H1 (cell line): Measurements from ENCODE around the gene CEP350. TPM values are rescaled to one million over a fixed set of nuclear protein-coding genes. Genes with fewer than 3 reads are reported as not detected.

Experiments
- CTCF ChIA-PET: fragments of 300-600 bp; sonication (Branson Sonifier 250); formaldehyde crosslinking; loops from one replicate; lab custom pipeline; 2021; ENCODE audit not compliant: partially characterized antibody; lab: Charles Lee
- POLR2A ChIA-PET: fragments of 300-600 bp; sonication (Branson Sonifier 250); formaldehyde crosslinking; loops from one replicate; lab custom pipeline; 2021; ENCODE audit warnings: inconsistent platforms; ENCODE audit not compliant: partially characterized antibody; lab: Charles Lee
- DNase-seq, 2 experiments: peaks; one replicate each; pipeline versions ENCODE4 v3.0.0 to v3.0.0-alpha.2; 2010 to 2022; ENCODE audit warnings: low spot score in 2 of 2, low read depth in 1 of 2, mixed read lengths in 1 of 2
- FAIRE-seq: peaks from 2 replicates; lab custom pipeline; 2011; peaks lifted over from hg19 to GRCh38; lab: Jason Lieb, UNC
- H2AFZ ChIP-seq: 2 replicates; pipeline ENCODE4 v1.8.1; 2012; ENCODE audit warnings: low read length, inconsistent platforms
- H2AK5ac ChIP-seq: 2 replicates; pipeline ENCODE4 v1.6.1; 2013; ENCODE audit warnings: low read depth, low read length
- H2BK120ac ChIP-seq: replicated peaks from 2 replicates; pipeline ENCODE3; 2013; ENCODE audit warnings: low read depth, low read length, inconsistent platforms
- H2BK12ac ChIP-seq: 2 replicates; pipeline ENCODE4 v1.6.1; 2013; ENCODE audit warnings: low read depth, low read length
- H2BK15ac ChIP-seq: 2 replicates; pipeline ENCODE4 v1.6.1; 2013; ENCODE audit warnings: low read length
- H2BK20ac ChIP-seq: 2 replicates; pipeline ENCODE4 v1.6.1; 2013; ENCODE audit warnings: low read length
- H2BK5ac ChIP-seq: 2 replicates; pipeline ENCODE4 v1.6.1; 2013; ENCODE audit warnings: low read depth, low read length
- H3K14ac ChIP-seq: 2 replicates; pipeline ENCODE4 v1.6.1; 2013; ENCODE audit warnings: inconsistent platforms; ENCODE audit not compliant: insufficient read length
- H3K18ac ChIP-seq: 2 replicates; pipeline ENCODE4 v1.6.1; 2013; ENCODE audit warnings: low read length; ENCODE audit errors: extremely low read depth
- H3K23ac ChIP-seq: 2 replicates; pipeline ENCODE4 v1.6.1; 2013; ENCODE audit warnings: inconsistent platforms; ENCODE audit not compliant: insufficient read length
- H3K23me2 ChIP-seq: 2 replicates; pipeline ENCODE4 v1.6.1; 2013; ENCODE audit warnings: low read depth, low read length
- H3K27ac ChIP-seq: 2 replicates; pipeline ENCODE4 v1.6.1; 2011; ENCODE audit warnings: low read depth, low read length, inconsistent platforms
- H3K27me3 ChIP-seq, 4 experiments: replicated peaks in 1 of 4; 1 replicate in 1 of 4; 2 replicates in 3 of 4; pipeline versions ENCODE4 v1.6.1 to v1.8.1; 2011 to 2013; ENCODE audit warnings: low read length in 3 of 4, mild to moderate bottlenecking in 3 of 4, inconsistent platforms in 2 of 4, mixed read lengths in 2 of 4, moderate library complexity in 1 of 4; ENCODE audit not compliant: control insufficient read depth in 3 of 4, insufficient read depth in 3 of 4; ENCODE audit errors: extremely low read depth in 1 of 4
- H3K36me3 ChIP-seq, 4 experiments: 2 replicates each; pipeline versions ENCODE4 v1.6.1 to v1.8.1; 2011 to 2013; ENCODE audit warnings: mild to moderate bottlenecking in 4 of 4, low read length in 3 of 4, moderate library complexity in 2 of 4, control low read depth in 1 of 4, inconsistent platforms in 1 of 4; ENCODE audit not compliant: insufficient read depth in 4 of 4, control insufficient read depth in 2 of 4
- H3K4ac ChIP-seq: replicated peaks from 2 replicates; pipeline ENCODE3; 2013; ENCODE audit warnings: low read length, low read depth, mixed read lengths, inconsistent platforms; ENCODE audit not compliant: insufficient read length
- H3K4me1 ChIP-seq, 4 experiments: replicated peaks in 1 of 4; 1 replicate in 1 of 4; 2 replicates in 3 of 4; pipeline versions ENCODE4 v1.6.1 to v1.8.1; 2011 to 2013; ENCODE audit warnings: low read length in 3 of 4, inconsistent platforms in 2 of 4, mixed read lengths in 1 of 4; ENCODE audit not compliant: insufficient read depth in 4 of 4, control insufficient read depth in 3 of 4
- H3K4me2 ChIP-seq, 2 experiments: 2 replicates each; pipeline versions ENCODE4 v1.6.1 to v1.8.1; 2011 to 2013; ENCODE audit warnings: low read depth in 2 of 2, low read length in 2 of 2, control low read depth in 1 of 2, inconsistent platforms in 1 of 2, mild to moderate bottlenecking in 1 of 2; ENCODE audit not compliant: insufficient read depth in 1 of 2
- H3K4me3 ChIP-seq, 4 experiments: fragments of 200-600, 300-600 bp in 1 of 4; sonication (generic), shearing (Covaris generic), sonication (Bioruptor Twin) in 1 of 4; 2 replicates each; pipeline versions ENCODE4 v1.5.1 to v1.8.1; 2011 to 2016; ENCODE audit warnings: low read length in 4 of 4, low read depth in 3 of 4, control low read depth in 2 of 4, inconsistent platforms in 2 of 4, mild to moderate bottlenecking in 2 of 4, mixed read lengths in 1 of 4, moderate library complexity in 1 of 4; ENCODE audit not compliant: insufficient read depth in 2 of 4; ENCODE audit errors: extremely low read depth in 1 of 4
- H3K56ac ChIP-seq: replicated peaks from 2 replicates; pipeline ENCODE3; 2013; ENCODE audit warnings: low read depth, mild to moderate bottlenecking, mixed read lengths, low read length, inconsistent platforms; ENCODE audit not compliant: insufficient read length
- H3K79me1 ChIP-seq: 2 replicates; pipeline ENCODE4 v1.6.1; 2013; ENCODE audit warnings: low read depth, low read length, control low read depth
- H3K79me2 ChIP-seq, 2 experiments: 2 replicates each; pipeline versions ENCODE4 v1.6.1 to v1.8.1; 2012 to 2013; ENCODE audit warnings: low read length in 2 of 2, mild to moderate bottlenecking in 2 of 2, inconsistent platforms in 1 of 2; ENCODE audit not compliant: insufficient read depth in 2 of 2, control insufficient read depth in 1 of 2
- H3K9ac ChIP-seq, 4 experiments: replicated peaks in 1 of 4; 1 replicate in 1 of 4; 2 replicates in 3 of 4; pipeline versions ENCODE4 v1.6.1 to v1.8.1; 2011 to 2013; ENCODE audit warnings: low read depth in 3 of 4, low read length in 3 of 4, control low read depth in 2 of 4, mild to moderate bottlenecking in 2 of 4, moderate library complexity in 2 of 4, inconsistent platforms in 1 of 4; ENCODE audit errors: extremely low read depth in 1 of 4
- H3K9me3 ChIP-seq, 2 experiments: 2 replicates each; pipeline versions ENCODE4 v1.6.1 to v1.8.1; 2012 to 2013; ENCODE audit warnings: mild to moderate bottlenecking in 2 of 2, moderate library complexity in 2 of 2, control low read depth in 1 of 2, inconsistent platforms in 1 of 2, low read depth in 1 of 2, low read length in 1 of 2, mixed read lengths in 1 of 2; ENCODE audit not compliant: insufficient read depth in 2 of 2
- H4K20me1 ChIP-seq, 2 experiments: replicated peaks in 1 of 2; 2 replicates each; pipeline versions ENCODE3 to v1.8.1; 2011 to 2013; ENCODE audit warnings: inconsistent platforms in 2 of 2, low read length in 2 of 2, mild to moderate bottlenecking in 1 of 2; ENCODE audit not compliant: insufficient read depth in 2 of 2, control insufficient read depth in 1 of 2
- H4K5ac ChIP-seq: 2 replicates; pipeline ENCODE4 v1.6.1; 2013; ENCODE audit warnings: low read length, low read depth, mixed read lengths, inconsistent platforms; ENCODE audit not compliant: insufficient read length
- H4K8ac ChIP-seq: 2 replicates; pipeline ENCODE4 v1.8.0; 2013; ENCODE audit warnings: mild to moderate bottlenecking, moderate library complexity, low read length, inconsistent platforms; ENCODE audit not compliant: insufficient read depth; ENCODE audit errors: extremely low read depth
- H4K91ac ChIP-seq: replicated peaks from 2 replicates; pipeline ENCODE3; 2013; ENCODE audit warnings: low read length, mixed read lengths, inconsistent platforms; ENCODE audit not compliant: insufficient read length
- WGBS, 2 experiments: shearing (Covaris generic) in 1 of 2; methylation state at CpG; one replicate each; pipeline versions ENCODE4 v1.1.6 to v1.1.7; 2013 to 2015; ENCODE audit warnings: low lambda C conversion rate in 2 of 2, mixed read lengths in 2 of 2, inconsistent platforms in 1 of 2, low coverage in 1 of 2, missing lambda C conversion rate in 1 of 2; ENCODE audit not compliant: insufficient replicate concordance in 2 of 2, insufficient coverage in 1 of 2, insufficient read length in 1 of 2; ENCODE audit errors: extremely low coverage in 1 of 2, missing lambda C conversion rate in 1 of 2; 5-methylcytosine and 5-hydroxymethylcytosine counted together
- polyA plus RNA-seq, 7 experiments: library from polyadenylated mRNA; depleted of rRNA in 3 of 7; stranded (reverse) in 5 of 7; unstranded in 2 of 7; fragments of >200 nt in 5 of 7; fragments of 200-250 nt in 2 of 7; gene quantifications; 1 replicate in 5 of 7; 2 replicates in 1 of 7; 4 replicates in 1 of 7; pipeline versions ENCODE4 v1.2.1 to v1.2.3, GENCODE V29; 2011 to 2013; ENCODE audit warnings: missing spikeins in 2 of 7, mixed read lengths in 2 of 7
- total RNA-seq: library from RNA; stranded (reverse); fragmentation: NEBNext Ultra II Directional; extraction: Animal tissue kit (Norgen Biotek cat#: 25700); gene quantifications from 2 replicates; pipeline ENCODE4 v1.2.1, GENCODE V29; 2021

CEP350 gene
- total and polyA plus RNA-seq, 2 of the 8 experiments (the other 6 are each of a cell fraction or from before 2014, with no cell fraction given) = 5.6 to 39.4 TPM

GRCh38 chr1:180033390-180033789, 78.8 kb downstream of the CEP350 start:
- no peak for DNase-seq
- H3K23ac ChIP-seq = no peak overlapping the region
- no peaks in the 10 kb centered on the region for H3K79me2 ChIP-seq
- H2BK20ac ChIP-seq = no peak overlapping the region
- H3K56ac ChIP-seq = no peak overlapping the region
- H3K9me3 ChIP-seq = no peaks in the 10 kb centered on the region
- H3K4ac ChIP-seq = no peak overlapping the region
- H4K8ac ChIP-seq = no peak overlapping the region
- H2BK5ac ChIP-seq = no peak overlapping the region
- H2BK12ac ChIP-seq = no peak overlapping the region
- WGBS, 2 experiments = 6% methylated on average over 1 of the region's 1 CpG; no CpG with 5 or more reads in 1 of the 2 experiments
- no peak overlapping the region for H3K18ac ChIP-seq
- no peak overlapping the region for H2BK120ac ChIP-seq
- no peaks in the 10 kb centered on the region for H3K79me1 ChIP-seq
- no peak overlapping the region for H2AK5ac ChIP-seq
- H2BK15ac ChIP-seq = no peak overlapping the region
- no peak overlapping the region for H3K9ac ChIP-seq
- H4K91ac ChIP-seq = no peak overlapping the region
- H3K36me3 ChIP-seq = peaks cover 0 to 26% (median 8%) of the 10 kb centered on the region in 4 experiments; a peak in 4 of 8 replicates
- no peak overlapping the region for H3K4me3 ChIP-seq
- H3K27me3 ChIP-seq = no peaks in the 10 kb centered on the region
- no peak overlapping the region for H4K5ac ChIP-seq
- H3K4me2 ChIP-seq = no peak overlapping the region
- H3K14ac ChIP-seq = no peak overlapping the region
- H3K4me1 ChIP-seq = no peaks in the 10 kb centered on the region
- no peaks in the 10 kb centered on the region for H4K20me1 ChIP-seq
- ChIA-PET POLR2A (no interaction called here), CTCF (no interaction called here)
- no peak overlapping the region for H2AFZ ChIP-seq
- H3K23me2 ChIP-seq = no peaks in the 10 kb centered on the region
- H3K27ac ChIP-seq = no peak overlapping the region
- no peak for FAIRE-seq
